ENCODE data around the gene CROCC2. TPM values are rescaled to one million over a fixed set of nuclear protein-coding genes. Genes with fewer than 3 reads are reported as not detected.

CROCC2 gene
- total and polyA plus RNA-seq, 2 experiments from 2014 or later = not detected

DNA sequence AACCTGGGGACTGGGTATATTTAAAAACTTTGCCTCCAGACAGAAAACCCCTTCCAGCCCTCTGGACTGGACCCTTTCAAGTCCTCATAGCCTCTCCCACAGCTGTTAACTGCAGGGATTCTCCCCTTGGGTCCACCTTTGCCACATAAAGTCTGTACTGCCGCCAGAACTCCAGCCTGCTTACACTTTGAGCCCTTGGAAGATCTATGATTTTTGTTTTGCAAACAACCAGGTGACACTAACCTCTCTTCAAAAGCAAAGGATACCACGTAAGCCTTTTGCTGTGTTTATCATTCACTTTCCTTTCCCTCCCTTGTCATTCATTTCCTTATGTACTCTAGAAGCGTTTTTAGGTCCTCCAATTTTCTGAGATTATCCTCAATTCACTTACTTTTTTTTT lies 41.7 kb upstream of the CROCC2 start:
- DNase-seq (ENCODE audit: low read depth in 1 of 2, low spot score in 1 of 2) = no peak

DNA sequence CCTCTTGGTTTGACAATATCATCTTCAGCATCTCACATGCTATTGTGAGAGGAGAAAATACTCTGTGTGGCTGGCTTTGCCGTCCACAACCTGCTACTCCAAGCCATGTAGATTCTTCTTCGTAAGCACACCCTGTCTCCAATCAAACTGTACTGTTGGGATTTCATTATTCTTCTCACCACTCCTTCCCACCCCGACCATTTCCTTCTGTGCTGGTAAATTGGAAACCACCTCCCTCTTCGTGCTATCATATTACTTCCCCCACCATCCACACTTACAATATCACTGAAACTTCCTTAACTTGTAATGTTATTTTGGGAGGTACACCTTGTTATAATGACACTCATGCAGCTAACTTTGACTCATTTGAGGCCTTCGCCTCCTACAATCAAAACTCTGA lies 40.7 kb upstream of the CROCC2 start:
- DNase-seq (ENCODE audit: low read depth in 1 of 2, low spot score in 1 of 2) = no peak
- Histone ChIP-seq H3K27ac (no peak overlapping the region), H3K27me3 (peaks cover 4% of the 10 kb centered on the region), H3K9me3 (ENCODE audit: low read depth) (no peaks in the 10 kb centered on the region), H3K4me1 (ENCODE audit: low read depth) (peaks cover 11% of the 10 kb centered on the region), H3K36me3 (no peaks in the 10 kb centered on the region), H3K4me3 (no peak overlapping the region)
- TF ChIP-seq, protein P1, sequence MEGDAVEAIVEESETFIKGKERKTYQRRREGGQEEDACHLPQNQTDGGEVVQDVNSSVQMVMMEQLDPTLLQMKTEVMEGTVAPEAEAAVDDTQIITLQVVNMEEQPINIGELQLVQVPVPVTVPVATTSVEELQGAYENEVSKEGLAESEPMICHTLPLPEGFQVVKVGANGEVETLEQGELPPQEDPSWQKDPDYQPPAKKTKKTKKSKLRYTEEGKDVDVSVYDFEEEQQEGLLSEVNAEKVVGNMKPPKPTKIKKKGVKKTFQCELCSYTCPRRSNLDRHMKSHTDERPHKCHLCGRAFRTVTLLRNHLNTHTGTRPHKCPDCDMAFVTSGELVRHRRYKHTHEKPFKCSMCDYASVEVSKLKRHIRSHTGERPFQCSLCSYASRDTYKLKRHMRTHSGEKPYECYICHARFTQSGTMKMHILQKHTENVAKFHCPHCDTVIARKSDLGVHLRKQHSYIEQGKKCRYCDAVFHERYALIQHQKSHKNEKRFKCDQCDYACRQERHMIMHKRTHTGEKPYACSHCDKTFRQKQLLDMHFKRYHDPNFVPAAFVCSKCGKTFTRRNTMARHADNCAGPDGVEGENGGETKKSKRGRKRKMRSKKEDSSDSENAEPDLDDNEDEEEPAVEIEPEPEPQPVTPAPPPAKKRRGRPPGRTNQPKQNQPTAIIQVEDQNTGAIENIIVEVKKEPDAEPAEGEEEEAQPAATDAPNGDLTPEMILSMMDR (IDR thresholded peaks at IDR 0.05; ENCODE audit: low read depth, low read length) = no peak

More for the DNA sequence above, 41.7 kb upstream of the CROCC2 start:
- TF ChIP-seq, protein P1 (IDR thresholded peaks at IDR 0.05; ENCODE audit: low read depth, low read length) = no peak
- peaks cover 4% of the 10 kb centered on the region for H3K27me3 ChIP-seq
- H3K4me3 ChIP-seq = no peak overlapping the region
- no peaks in the 10 kb centered on the region for H3K36me3 ChIP-seq
- peaks cover 11% of the 10 kb centered on the region for H3K4me1 ChIP-seq (ENCODE audit: low read depth)
- no peaks in the 10 kb centered on the region for H3K9me3 ChIP-seq (ENCODE audit: low read depth)
- H3K27ac ChIP-seq = no peak overlapping the region

DNA sequence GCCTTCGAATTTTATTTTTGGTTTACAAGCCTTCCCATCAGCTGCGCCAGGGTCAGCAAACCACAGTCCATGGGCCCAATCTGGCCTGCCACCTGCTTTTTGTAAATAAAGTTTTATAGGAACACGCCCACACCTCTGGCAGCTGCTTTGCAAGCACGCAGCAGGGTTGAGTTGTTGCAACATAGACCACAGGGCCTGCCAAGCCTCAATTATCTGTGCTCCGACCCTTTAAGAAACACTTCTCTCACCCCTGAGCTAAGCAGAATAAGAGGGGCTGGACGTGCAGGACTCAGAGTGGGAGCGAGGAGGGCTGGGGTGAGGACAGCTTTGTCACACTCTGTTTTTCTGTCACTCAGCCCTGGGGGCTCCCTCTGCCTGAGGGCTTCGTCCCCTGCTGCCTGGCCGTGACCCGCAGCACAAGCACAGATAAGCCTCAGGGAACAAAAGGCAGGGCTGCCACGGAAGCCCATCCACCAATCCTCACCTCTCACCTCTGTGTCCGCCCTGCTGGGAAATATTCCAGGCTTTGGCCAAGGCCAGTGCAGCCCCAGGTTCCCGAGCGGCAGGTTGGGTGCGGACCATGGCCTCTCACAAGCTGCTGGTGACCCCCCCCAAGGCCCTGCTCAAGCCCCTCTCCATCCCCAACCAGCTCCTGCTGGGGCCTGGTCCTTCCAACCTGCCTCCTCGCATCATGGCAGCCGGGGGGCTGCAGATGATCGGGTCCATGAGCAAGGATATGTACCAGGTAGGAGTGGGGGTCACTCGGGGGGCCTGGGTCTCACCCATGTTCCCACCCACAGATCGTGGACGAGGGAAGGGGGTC lies 37.6 kb upstream of the CROCC2 start, which contains the start of gene AGXT:
Gene AGXT (plus strand): TSS at position 539 of the 823 bp plus-strand sequence. CDS start 42 bp downstream, at position 581.
- Histone ChIP-seq H3K36me3 (no peaks in the 10 kb centered on the region), H3K9me3 (ENCODE audit: low read depth) (no peaks in the 10 kb centered on the region), H3K4me1 (ENCODE audit: low read depth) (peaks cover 11% of the 10 kb centered on the region), H3K4me3 (no peak within 1 kb of the TSS), H3K27me3 (peaks cover 4% of the 10 kb centered on the region), H3K27ac (peak within 1 kb of the TSS; percentile 43)
- DNase-seq (ENCODE audit: low read depth in 1 of 2, low spot score in 1 of 2) = peak; percentile 58 to 78
- TF ChIP-seq, protein P1 (IDR thresholded peaks at IDR 0.05; ENCODE audit: low read depth, low read length) = no peak

DNA sequence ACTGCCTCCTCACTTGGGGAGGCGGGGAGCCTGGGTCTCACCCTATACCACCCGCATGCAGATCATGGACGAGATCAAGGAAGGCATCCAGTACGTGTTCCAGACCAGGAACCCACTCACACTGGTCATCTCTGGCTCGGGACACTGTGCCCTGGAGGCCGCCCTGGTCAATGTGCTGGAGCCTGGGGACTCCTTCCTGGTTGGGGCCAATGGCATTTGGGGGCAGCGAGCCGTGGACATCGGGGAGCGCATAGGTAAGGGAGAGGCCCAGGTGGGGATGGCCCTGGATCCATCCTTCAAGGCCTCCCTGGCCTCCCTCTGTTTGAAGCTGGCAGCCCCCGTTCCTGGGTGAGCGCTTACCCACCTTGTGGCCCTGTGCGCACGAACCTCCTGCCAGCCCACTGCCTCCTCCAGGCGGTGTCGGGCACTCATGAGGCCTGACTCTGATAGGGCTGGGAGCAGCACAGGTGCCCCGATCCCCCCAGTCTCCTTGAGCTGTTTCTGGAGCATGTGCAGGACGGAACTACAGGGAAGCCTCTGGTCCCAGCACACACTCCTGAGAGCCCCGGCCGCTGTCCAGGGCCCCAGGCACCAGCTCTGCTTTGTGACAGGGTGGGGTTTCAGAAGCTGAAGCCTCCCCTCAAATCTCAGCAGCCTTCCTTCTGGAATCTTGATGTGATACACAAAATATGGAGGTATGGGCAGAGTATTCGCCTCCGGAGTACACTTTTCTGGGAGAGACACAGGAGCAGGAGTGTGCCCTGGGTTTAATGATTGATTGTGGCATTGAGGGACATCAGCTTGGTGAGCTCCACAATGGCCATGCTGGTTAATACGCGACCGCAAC lies 36.8 kb upstream of the CROCC2 start:
- TF ChIP-seq, protein P1 (IDR thresholded peaks at IDR 0.05; ENCODE audit: low read depth, low read length) = no peak
- no peak for DNase-seq (ENCODE audit: low read depth in 1 of 2, low spot score in 1 of 2)
- no peaks in the 10 kb centered on the region for H3K27me3 ChIP-seq
- no peaks in the 10 kb centered on the region for H3K36me3 ChIP-seq
- H3K27ac ChIP-seq = no peak overlapping the region
- peaks cover 11% of the 10 kb centered on the region for H3K4me1 ChIP-seq (ENCODE audit: low read depth)
- H3K4me3 ChIP-seq = no peak overlapping the region
- H3K9me3 ChIP-seq (ENCODE audit: low read depth) = no peaks in the 10 kb centered on the region

DNA sequence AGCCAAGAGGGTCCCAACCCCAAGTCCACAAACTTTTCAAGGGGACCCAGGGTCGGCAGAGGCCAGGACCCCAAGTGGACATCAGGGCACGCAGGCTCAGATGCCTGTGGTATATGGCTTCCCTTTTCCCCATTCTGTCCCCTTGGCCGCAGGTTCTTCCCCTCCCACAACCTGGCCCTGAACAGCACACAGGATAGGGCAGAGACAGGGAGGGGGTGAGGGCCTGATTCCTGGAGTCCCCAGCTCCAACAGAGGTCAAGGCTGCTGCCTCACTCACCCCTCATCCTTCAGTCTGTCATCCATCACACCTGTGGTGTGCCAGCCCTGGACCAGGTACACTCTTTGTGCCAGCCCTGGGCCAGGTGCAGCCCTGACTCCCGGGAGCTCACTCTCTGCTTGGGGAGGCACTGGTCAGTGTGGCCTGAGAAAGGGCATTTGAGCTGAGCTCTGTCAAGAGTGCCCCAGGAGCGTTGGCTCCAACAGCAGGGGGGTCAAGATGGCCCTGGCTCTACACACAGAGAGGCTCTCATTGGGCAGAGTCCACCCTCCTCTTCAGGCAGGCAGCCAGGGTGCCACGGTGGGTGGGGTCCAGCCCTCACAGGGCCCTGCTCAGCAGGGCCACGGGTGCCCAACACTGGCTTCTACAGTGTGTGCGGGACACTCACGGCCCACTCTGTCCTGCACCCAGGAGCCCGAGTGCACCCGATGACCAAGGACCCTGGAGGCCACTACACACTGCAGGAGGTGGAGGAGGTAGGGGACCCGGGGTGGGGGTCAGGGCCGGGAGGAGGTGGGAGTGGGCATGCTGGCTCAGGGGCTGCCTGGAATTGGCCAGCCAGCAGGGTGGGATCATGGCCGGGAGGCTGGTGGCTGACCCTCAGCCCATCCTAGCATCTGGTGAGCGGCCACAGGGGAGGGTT lies 35.9 kb upstream of the CROCC2 start:
- Histone ChIP-seq H3K36me3 (no peaks in the 10 kb centered on the region), H3K4me3 (no peak overlapping the region), H3K9me3 (ENCODE audit: low read depth) (no peaks in the 10 kb centered on the region), H3K4me1 (ENCODE audit: low read depth) (peaks cover 11% of the 10 kb centered on the region), H3K27me3 (no peaks in the 10 kb centered on the region), H3K27ac (no peak overlapping the region)
- DNase-seq (ENCODE audit: low read depth in 1 of 2, low spot score in 1 of 2) = no peak
- TF ChIP-seq, protein P1 (IDR thresholded peaks at IDR 0.05; ENCODE audit: low read depth, low read length) = no peak
